Embryonic facial prominence (tissue), 1 donor: ENCODE results near the gene NOTCH2.
"Not testable (repeated sequence)": the region's sequence is repeated elsewhere in the genome, so short reads cannot be mapped to it uniquely, and the experiment has no call there.

Source experiments
- DNase-seq: peaks from one replicate; pipeline ENCODE4 v3.0.0-alpha.2; 2016; ENCODE audit errors: extremely low spot score

Gene NOTCH2

GRCh38 chr1:120069067-120069919 is at the start of gene NOTCH2:
NOTCH2 (minus strand) TSS chr1:120069662; CDS start chr1:120069406, 256 bp downstream.
- not testable (repeated sequence) for DNase-seq

DNA sequence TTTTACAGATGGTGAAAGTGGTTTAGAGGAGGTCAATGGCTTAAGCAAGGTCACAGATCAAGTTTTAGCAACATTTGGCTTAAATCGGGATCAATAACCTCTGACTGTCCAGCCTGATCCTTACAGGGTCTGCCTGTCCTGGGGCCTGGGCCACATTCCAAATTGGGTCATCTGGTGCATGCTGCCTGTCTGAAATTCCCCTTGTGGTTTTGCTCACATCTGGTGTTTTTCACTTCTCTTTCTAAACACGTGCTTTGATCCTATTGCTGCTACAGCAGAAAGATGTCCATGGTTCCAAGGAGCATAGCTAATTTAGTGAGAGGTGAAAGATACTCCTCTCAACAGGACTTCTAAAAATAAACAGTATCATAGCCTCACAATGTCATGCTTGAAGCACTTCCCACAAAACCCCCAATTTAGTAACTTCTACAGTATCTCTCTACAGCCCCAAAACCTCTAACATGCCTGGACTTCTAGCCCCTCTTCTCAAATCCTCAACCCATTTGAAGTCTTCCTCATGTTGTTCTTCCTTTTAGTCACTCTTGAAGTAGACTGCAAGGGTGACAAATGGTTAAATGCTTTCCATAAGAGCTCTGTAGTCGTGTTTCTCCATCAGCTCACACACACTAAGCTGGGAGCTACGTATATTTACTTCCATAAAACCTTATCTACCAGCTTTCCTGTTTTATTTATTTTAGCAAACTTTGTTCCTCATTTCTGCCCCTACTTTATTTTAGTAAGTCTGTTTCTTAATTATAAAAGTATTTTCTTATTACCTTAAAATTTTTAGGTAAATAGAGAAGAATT is 48.1 kb upstream of the NOTCH2 start:
- not testable (repeated sequence) for DNase-seq

DNA sequence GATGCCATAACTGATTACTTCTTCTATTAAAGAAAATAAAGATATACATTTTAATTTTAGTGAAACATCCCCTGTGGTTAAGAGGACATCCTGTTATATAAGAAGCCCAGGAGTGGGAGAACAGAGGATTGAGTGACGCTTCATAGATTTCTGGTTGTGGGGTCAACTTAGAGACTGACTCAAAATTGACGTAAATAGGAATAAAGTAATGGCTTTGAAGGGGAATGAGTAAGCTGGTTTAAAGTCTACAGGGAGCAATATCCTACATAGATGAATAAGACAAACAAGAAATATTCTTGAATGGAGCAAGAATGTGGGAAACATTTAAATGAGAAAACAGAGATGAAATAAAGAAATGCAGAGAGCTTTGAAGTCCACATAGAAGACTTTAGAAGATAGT is 46.6 kb upstream of the NOTCH2 start:
- DNase-seq = not testable (repeated sequence)

DNA sequence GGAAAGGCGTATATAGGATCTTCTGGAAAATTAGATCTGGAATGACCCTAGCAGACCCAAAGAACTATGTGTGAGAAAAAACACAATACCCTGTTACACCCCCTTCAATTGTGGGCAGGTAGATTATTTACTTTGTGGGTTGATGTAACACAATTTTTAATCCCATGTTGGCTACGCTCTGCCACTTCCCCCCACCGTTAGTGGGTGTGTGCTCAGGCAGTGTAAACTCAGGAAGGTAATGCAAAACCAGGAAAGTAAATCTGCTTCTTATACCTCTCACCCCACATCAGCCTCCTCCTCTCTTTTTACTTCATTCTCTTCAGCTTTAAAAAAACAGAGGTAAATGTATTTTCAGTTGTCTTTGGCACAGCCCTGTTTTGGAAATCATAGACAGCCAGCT is 43.7 kb upstream of the NOTCH2 start:
- not testable (repeated sequence) for DNase-seq

- DNase-seq = not testable (repeated sequence)
These were observed 42.8 kb upstream of the NOTCH2 start for GRCh38 chr1:120112212-120112611.

DNA sequence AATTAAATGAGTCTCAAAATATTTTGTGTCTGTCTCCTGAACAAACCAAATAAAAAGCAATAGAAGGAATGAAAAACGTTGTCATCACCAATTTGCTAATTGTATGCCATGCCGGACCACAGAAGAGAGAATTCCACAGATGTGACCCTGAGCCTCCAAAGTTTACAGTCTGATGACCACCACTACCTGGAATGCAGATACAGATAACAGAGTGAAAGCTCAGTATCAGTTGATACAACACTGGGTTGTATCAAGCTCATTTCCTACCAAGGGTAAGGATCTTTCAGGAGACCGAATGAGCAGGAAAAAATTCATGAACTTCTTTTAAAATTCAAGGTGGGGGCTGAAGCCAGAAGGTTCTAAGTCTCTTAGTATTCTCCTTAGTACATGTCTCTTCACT is 42.3 kb upstream of the NOTCH2 start:
- DNase-seq = not testable (repeated sequence)

GRCh38 chr1:120111008-120111407 is 41.5 kb upstream of the NOTCH2 start:
- not testable (repeated sequence) for DNase-seq

DNA sequence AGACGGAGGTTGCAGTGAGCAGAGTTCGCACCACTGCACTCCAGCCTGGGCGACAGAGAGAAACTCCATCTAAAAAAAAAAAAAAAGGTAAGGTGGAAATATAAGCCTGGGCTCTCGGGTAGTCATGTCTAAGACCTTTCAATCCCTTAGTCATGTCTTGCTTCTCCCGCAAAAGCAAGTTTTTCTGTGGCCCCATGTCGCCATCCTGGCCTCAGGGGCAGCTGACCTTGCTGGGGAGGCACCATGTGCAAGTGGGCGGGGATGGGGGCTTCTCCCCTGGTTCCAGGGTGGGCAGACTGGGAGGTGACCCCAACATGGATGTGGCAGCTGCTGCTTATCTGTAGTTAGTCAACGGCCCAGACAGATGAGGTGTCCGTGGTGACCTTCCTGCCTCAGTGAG is 40.2 kb upstream of the NOTCH2 start:
- DNase-seq = not testable (repeated sequence)

- DNase-seq = not testable (repeated sequence)
These were observed 39.7 kb upstream of the NOTCH2 start for GRCh38 chr1:120109180-120109579.

- not testable (repeated sequence) for DNase-seq
These were observed 35.8 kb upstream of the NOTCH2 start for GRCh38 chr1:120105288-120105687.

GRCh38 chr1:120103768-120104167 is 34.3 kb upstream of the NOTCH2 start:
- DNase-seq = not testable (repeated sequence)

GRCh38 chr1:120101593-120101992 is 32.1 kb upstream of the NOTCH2 start:
- not testable (repeated sequence) for DNase-seq

DNA sequence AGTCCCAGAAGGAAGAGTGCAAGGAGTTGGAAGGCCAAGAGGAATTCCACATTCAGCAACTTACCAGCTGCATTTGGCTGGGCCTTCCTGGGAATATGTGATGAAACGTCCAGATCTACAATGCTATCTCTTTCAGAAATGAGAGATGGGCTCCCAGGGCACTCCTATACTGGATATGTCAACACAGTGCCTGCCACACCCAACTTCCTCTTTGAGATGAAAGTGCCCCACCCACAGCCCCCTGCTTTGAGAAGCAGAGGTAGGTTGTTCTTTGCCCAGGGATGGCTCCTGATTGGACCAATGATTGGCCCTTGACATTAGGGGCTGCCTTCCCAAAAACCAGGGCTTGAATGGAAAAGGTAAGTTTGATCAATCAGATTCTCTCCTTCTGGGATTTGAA is 31.1 kb upstream of the NOTCH2 start:
- not testable (repeated sequence) for DNase-seq

DNA sequence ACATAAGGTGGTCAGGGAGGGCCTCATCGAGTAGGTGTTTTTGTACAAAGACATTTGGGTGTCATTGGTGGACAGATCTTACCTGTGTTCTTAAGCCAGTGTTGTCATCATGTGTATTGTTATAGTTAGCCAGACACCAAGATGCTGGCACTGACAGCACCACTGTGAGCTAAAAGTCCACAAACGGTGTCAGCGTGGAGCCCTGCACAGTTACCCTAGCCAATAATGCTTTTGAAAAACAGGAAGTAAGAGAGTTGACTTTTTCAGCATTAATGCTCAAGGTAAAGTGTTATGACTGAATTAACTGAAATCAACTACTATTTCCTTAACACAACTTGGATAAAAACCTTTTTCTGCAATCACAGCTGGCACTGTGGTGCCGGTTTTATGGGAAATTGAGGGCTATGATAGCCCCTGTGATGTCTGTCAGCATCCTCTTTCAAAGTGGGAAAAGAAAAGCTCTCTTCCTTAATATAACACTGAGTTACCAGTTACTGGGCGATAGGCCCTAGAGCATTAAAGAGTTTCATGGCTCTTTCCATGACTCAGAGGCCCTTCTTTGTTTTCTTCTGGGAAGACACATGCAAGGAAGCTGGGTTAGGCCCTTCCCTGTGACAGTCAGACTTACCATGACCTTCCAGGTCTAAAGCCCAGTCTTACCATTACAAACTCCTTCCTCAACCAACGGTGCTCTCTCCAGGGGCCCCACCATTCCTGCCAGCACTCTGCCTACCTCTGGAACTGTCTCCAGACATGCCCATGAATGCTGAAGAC is 29.7 kb upstream of the NOTCH2 start:
- not testable (repeated sequence) for DNase-seq

GRCh38 chr1:120096981-120097545 is 27.6 kb upstream of the NOTCH2 start:
- DNase-seq = not testable (repeated sequence)

- DNase-seq = not testable (repeated sequence)
These were observed 24.2 kb upstream of the NOTCH2 start for GRCh38 chr1:120093548-120094181.

GRCh38 chr1:120092232-120093218 is 23.1 kb upstream of the NOTCH2 start:
- not testable (repeated sequence) for DNase-seq

DNA sequence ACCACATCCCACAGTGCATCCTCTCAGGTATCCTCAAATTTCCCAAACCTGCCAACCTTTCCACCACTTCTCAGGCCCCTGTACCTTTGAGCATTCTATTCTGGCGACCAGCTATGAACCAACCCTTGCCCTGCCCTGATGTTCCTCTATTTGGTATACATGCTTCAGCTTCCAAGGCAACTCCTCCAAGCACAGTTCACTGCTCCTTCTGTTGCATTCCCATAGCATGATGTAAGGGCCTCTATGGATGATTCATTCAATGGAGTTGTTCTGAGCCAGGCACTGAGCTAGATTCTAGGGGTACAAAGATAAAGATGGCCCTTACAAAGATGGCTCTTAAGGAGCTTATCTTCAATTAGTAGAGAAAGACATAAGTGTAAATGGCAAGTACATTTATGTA is 21.4 kb upstream of the NOTCH2 start:
- DNase-seq = not testable (repeated sequence)

GRCh38 chr1:120087959-120088358 is 18.5 kb upstream of the NOTCH2 start:
- not testable (repeated sequence) for DNase-seq

GRCh38 chr1:120069920-120070214 is 405 bp upstream of the NOTCH2 start:
- DNase-seq = not testable (repeated sequence)
